ENCODE measurements around the gene LENG1.
A peak's percentile ranks its signal among the peaks of the same experiment; 100 is the strongest.
"Not testable (repeated sequence)": the region's sequence is repeated elsewhere in the genome, so short reads cannot be mapped to it uniquely, and the experiment has no call there.

The LENG1 gene

DNA sequence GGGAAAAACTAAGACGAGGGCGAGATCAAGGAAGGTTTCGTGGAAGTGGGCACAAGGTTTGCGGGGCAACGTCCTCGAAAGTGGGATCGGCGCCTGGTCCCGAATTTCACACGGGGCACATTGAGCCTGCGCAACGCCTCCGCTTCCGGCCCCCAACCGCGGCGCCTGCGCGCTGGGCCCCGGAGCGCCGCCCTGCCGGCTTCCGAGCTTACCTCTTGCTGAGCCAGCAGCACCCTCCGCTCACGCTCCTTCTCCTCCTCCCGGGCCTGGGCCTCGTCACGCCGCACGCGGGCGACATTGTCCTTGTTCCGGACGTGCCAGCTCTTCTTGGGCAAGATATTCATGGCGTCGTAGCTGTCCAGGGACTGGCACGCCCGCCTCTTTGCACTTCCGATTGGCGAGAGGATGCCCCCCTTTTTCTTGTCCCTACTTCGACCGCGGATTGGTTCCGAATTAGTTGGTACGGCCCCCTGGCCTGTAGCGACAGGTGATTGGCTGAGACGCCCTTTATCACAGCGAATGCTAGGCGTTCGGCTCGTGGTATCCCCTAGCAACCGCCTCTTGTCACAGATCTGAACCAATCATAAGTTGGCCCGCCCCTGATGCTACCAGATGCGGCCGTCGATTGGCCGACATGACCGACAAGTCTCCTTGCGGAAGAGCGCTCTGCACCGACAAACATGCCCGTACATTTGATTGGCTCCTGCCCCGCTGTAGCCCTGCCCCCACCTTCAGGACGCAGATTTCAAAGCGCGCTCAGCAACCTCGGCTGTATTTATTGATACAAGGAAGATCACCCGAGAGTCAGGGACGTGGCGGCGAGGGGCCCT, at the start of gene LENG1:
LENG1 (minus strand) TSS at position 370 of the 830 bp plus-strand sequence; CDS start at position 344, 26 bp downstream.
- peak; percentile 100 for DNase-seq

DNA sequence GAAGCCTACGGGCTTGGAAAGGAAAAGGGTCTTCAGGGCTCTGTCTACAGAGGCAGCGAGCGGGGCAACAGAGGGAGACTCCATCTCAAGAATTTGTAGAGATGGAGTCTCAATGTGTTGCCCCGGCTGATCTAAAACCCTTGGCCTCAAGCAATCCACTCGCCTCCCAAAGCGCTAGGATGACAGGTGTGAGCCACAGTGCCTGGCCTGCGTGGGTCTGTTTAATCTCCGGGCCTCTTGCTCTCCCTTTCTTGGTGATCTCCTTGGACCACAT, 49.2 kb upstream of the LENG1 start:
- DNase-seq, result no peak

DNA sequence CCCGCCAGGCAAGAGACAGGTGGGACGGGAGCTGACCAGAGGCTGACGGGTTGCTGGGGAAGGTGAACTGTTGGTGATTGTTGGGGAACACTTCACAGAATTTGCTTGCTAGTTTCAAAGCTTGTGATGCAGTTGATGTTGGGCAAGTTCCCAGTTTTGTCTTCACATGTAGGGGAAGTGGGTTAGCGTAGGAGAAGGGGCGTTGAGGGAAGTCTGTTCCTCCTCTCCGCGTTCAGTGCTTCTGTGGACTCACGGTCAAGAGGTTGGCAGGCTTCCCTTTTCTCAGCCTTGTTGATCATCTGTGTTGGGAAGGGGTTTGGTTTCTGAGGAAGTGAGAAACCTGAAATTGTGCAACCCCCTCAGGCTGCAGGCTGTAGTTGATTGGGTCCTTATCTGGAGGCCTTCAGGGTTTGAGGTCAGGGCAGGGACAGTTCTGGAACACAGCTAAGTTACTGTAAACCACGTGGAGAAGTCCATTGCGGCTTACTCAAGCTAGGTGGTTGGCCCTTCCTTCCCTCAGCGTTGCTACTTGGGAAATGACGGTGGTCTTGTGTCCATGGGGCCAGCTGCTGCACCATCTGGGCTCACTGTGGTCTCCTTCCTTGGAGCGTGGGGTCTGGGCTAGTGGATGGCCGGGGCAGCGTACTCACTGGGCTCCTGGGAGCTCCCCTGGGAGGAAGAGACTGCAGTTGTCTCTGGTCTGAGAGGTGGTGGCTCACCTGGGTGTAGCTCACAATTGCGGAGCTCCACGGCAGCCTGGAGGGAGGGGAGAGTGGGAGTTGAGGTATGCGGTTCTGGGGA, 48.7 kb upstream of the LENG1 start:
- DNase-seq, result peak; percentile 57

- DNase-seq, result no peak
Measured at GRCh38 chr19:54207676-54207982, 48.1 kb upstream of the LENG1 start.

DNA sequence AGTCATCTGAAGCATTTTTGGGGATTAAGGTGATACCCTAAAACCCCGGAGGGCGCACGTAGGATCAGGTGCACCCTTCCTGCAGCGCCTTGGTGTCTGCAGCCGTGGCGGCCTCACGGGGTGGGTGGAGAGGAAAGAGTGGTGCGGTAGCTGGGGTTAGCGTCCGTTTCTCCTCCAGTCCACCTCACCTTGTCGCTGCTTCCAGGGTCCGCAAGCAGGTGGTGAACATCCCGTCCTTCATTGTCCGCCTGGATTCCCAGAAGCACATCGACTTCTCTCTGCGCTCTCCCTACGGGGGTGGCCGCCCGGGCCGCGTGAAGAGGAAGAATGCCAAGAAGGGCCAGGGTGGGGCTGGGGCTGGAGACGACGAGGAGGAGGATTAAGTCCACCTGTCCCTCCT, 47.7 kb upstream of the LENG1 start:
- not testable (repeated sequence) for DNase-seq

DNA sequence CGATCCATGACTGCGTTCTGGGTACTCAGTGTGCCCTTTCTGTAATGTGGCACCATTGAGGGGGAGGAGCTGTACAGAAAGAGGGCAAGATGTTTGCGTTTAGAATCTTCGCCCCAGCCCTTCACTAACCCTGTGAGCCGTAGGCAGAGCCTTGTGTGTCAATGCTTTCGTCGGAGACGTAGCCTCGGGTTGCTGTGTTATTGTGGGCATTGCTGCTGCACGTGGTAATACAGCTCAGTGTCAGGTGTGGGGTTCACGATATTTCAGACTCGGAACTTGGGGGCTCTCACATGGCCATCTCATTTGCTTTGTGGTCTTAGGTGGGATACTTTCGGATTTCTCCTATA, 47.3 kb upstream of the LENG1 start:
- no peak for DNase-seq

DNA sequence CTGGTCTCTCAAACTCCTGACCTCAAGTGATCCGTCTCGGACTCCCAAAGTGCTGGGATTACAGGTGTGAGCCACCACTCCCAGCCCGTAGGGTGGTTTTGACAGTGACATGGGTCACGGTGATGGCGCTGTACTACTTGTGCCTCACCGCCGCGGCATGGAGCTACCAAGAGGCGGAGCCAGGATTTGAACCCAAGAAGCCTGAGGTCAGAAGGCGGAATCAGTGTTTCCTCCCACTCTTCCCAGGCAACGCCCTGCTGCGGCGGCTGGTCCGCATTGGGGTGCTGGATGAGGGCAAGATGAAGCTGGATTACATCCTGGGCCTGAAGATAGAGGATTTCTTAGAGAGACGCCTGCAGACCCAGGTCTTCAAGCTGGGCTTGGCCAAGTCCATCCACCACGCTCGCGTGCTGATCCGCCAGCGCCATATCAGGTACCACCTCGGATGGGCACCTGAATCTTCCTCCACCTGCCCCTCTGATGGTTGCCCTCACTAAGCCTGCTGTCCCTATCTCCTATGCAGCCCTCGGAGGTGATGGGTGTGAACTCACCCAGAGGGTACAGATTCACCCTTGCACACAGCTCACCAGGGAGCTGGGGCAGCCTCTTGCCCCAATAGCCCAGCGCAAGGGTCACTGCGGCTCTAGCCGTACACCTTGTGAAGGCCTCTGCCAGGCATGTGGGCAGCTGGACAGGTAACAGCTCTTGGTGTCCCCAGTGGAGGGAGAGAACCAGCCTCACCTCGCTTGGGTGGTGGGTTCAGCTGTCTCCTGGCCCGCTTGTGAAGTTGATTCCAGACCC, 46.7 kb upstream of the LENG1 start:
- no peak for DNase-seq

DNA sequence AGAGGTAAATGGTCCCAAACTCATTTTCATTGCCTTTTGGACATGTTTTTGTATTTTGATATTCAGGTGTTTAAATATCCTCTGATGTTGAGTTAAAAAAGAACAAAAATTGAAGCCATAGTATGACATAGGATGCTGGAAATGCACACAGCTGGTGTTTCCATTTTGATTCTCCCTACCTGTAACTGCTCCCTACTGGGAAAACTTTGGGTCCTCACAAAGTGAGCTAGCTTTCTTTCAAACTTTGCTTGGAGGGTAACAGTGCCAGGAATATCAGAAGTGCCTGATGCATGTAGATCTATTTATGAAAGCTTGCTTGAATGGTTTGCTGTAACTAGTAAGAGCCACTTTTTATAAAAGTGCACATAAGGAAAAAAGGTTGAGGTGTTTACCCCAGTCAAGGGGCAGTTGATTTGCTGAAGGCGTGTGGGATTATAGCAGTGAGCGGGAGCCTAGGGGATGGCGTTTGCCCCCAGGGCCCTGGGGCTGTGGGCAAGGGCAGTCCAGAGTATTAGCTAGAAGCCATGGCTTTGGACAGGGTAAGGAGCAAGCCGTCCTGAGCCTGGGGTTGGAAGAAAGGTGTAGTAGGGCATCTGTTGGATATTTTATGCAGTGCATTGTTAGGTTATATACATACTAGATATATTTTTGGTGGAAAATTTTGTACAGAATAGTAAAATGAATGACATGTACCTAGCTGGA, 45.4 kb upstream of the LENG1 start:
- no peak for DNase-seq

- no peak for DNase-seq
Measured at GRCh38 chr19:54203151-54203611, 43.7 kb upstream of the LENG1 start.

DNA sequence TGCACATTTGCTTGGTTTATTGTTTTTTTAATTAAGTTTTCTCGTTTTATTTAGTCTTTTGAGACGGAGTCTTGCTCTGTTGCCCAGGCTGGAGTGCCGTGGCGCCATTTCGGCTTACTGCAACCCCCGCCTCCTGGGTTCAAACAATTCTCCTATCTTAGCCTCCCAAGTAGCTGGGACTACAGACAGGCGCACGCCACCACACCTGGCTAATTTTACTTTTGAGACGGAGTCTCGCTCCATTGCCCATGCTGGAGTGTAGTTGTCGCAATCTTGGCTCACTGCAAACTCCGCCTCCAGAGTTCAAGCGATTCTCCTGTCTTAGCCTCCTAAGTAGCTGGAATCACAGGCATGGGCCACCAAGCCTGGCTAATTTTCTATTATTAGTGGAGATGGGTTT, 42.5 kb upstream of the LENG1 start:
- no peak for DNase-seq

- DNase-seq, result no peak
Measured at GRCh38 chr19:54201172-54201701, 41.7 kb upstream of the LENG1 start.

DNA sequence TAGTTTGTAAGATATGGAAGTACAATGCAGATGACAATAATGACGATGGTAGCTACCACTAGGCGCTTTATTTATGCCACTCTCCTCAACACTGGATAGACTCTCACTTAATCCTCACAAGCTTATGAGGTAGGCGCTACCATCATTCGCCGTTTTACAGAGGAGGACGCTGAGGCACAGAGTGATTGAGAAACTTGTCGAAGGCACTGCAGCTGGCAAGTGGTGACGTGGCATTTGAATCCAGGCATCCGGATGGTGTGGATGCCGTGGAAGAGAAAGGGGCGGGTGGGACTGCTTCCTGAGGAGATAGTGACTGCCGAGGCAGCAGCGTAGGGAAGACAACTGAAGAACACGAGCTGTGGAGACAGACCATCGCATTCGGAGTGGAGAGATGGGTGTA, 39.9 kb upstream of the LENG1 start:
- no peak for DNase-seq

GRCh38 chr19:54197121-54197520, 37.6 kb upstream of the LENG1 start:
- DNase-seq, result no peak

- DNase-seq, result no peak
Measured at GRCh38 chr19:54196536-54196935, 37.0 kb upstream of the LENG1 start.

DNA sequence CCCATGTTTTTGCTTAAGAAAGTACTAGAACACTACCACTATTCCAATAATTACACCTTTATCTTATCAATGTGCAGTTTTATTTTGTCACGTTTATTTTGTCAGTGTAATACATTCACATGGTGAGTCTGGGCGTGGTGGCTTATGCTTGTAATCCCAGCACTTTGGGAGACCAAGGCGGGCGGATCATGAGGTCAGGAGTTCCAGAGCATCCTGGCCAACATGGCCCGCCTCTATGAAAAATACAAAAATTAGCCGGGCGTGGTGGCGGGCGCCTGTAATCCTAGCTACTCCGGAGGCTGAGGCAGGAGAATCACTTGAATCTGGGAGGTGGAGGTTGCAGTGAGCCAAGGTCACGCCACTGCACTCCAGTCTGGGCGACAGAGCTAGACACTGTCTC, 34.9 kb upstream of the LENG1 start:
- not testable (repeated sequence) for DNase-seq

DNA sequence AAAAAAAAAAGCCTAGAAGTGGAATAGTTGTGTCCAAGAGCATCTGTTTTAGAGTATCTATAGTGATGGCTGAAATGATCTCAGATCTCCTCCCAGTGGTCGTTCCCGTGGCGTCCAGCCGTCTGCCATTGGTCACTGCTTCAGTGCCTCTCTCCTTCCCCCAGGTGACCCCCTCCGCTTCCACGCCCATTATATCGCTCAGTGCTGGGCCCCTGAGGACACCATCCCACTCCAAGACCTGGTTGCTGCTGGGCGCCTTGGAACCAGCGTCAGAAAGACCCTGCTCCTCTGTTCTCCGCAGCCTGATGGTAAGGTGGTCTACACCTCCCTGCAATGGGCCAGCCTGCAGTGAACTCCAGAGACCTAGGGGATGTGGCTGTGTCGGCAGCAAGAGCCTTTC, 33.5 kb upstream of the LENG1 start:
- DNase-seq, result no peak

DNA sequence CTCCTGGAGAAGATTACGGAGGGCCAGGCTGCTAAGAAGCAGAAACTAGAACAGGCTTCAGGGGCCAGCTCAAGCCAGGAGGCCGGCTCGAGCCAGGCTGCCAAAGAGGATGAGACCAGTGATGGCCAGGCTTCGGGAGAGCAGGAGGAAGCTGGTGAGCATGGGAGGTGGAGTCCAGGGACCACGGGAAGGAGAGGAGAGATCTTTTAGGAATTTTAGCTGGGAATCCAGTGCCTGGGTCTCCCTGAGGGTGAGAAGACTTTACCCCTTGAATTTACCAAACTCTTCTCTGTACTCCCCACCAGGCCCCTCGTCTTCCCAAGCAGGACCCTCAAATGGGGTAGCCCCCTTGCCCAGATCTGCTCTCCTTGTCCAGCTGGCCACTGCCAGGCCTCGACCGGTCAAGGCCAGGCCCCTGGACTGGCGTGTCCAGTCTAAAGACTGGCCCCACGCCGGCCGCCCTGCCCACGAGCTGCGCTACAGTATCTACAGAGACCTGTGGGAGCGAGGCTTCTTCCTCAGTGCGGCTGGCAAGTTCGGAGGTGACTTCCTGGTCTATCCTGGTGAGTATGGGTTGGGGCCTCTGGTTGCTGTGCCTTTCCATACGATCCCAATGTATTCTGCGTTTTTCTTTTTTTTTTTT, 32.4 kb upstream of the LENG1 start:
- no peak for DNase-seq

- peak; percentile 82 for DNase-seq
Measured at GRCh38 chr19:54191011-54191810, 31.7 kb upstream of the LENG1 start, which contains the start of gene TSEN34. TSS of gene TSEN34 (plus strand) at chr19:54191308. CDS start at chr19:54191365, 57 bp downstream.

DNA sequence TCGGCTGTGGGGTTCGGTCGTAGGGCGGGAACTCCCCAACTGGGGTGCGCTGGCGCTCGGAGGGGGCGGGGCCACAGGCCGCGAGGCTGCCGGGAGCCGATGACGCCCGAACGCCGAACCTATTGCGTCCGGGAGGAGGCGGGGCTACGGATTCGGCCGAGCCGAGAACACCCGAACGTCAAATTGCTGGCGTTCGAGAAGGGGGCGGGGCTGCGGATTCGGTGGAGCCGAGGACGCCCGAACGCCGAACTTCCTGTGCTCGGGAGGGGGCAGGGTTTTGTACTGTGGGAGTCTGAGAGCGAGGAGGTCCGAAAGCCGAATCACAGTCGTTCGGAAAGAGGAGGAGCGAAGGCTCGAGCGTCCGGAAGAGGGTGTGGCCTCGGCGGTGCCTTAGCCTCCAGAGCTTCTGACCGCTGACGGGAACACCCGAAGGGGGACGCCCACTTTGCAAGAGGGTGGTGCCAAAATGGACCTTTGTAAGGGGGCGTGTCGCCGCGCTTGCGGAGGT, 31.0 kb upstream of the LENG1 start:
- peak; percentile 99 for DNase-seq

- DNase-seq, result peak; percentile 100
Measured at GRCh38 chr19:54189735-54190502, 30.4 kb upstream of the LENG1 start.
